SK-N-SH treated with all-trans-retinoic acid at 6 μM for 48 hours (cell line): ENCODE measurements around the gene NET1.

Experiments
- TOX ChIP-seq: fragments of 250-450 bp; sonication (Bioruptor Pico); IDR thresholded peaks from 2 replicates; pipeline ENCODE4 v1.8.0; 2021; ENCODE audit warnings: mild to moderate bottlenecking, moderate library complexity, borderline replicate concordance
- ZFP3 ChIP-seq: fragments of 250-450 bp; sonication (Bioruptor Pico); IDR thresholded peaks from 2 replicates; pipeline ENCODE4 v1.5.0; 2020; ENCODE audit warnings: mild to moderate bottlenecking, moderate library complexity
- ZFP30 ChIP-seq: fragments of 450-650 bp; formaldehyde crosslinking; IDR thresholded peaks from 2 replicates; pipeline ENCODE4 v1.5.0; 2022; ENCODE audit warnings: mild to moderate bottlenecking, moderate library complexity
- ZNF70 ChIP-seq: fragments of 450-650 bp; formaldehyde crosslinking; IDR thresholded peaks from 2 replicates; pipeline ENCODE4 v1.5.0; 2020; ENCODE audit warnings: mild to moderate bottlenecking, moderate library complexity
- TF ChIP-seq, protein P1 (sequence below): fragments of 250-450 bp; sonication (Bioruptor Pico); IDR thresholded peaks from 2 replicates; pipeline ENCODE4 v1.8.0; 2020; ENCODE audit warnings: mild to moderate bottlenecking, moderate library complexity, borderline replicate concordance
- TF ChIP-seq, protein P2 (sequence below): fragments of 250-450 bp; sonication (Bioruptor Pico); IDR thresholded peaks from 2 replicates; pipeline ENCODE4 v1.5.1; 2020; ENCODE audit warnings: low read depth, mild to moderate bottlenecking, moderate library complexity

DNA sequence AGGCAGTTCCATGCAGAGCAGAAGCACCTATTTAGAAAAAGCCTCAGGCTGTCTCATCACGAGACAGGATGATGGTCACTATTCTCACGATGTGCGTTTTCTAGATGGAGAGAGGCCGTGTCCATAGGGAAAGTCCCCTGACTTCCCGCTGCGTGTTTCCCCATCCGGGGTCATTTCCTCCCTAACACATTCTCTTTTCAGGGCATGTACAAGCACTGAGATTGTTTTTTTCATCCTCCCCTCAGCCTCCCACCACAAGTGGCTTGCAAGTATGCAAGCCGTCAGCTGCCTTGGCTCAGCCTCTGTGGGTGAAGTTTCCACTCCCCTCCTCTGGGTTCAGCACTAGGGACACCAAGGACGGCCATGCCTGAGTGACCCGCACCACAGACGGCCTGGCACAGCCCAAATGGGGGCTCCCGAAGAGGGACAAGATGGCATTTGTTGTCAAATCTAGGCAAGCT is 89.7 kb downstream of the NET1 start:
- no peak for TF ChIP-seq TOX (CRISPR knock-in tag)
- TF ChIP-seq, protein P1, sequence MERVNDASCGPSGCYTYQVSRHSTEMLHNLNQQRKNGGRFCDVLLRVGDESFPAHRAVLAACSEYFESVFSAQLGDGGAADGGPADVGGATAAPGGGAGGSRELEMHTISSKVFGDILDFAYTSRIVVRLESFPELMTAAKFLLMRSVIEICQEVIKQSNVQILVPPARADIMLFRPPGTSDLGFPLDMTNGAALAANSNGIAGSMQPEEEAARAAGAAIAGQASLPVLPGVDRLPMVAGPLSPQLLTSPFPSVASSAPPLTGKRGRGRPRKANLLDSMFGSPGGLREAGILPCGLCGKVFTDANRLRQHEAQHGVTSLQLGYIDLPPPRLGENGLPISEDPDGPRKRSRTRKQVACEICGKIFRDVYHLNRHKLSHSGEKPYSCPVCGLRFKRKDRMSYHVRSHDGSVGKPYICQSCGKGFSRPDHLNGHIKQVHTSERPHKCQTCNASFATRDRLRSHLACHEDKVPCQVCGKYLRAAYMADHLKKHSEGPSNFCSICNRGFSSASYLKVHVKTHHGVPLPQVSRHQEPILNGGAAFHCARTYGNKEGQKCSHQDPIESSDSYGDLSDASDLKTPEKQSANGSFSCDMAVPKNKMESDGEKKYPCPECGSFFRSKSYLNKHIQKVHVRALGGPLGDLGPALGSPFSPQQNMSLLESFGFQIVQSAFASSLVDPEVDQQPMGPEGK (CRISPR knock-in tag), result no peak
- no peak for TF ChIP-seq ZFP3
- TF ChIP-seq, protein P2, sequence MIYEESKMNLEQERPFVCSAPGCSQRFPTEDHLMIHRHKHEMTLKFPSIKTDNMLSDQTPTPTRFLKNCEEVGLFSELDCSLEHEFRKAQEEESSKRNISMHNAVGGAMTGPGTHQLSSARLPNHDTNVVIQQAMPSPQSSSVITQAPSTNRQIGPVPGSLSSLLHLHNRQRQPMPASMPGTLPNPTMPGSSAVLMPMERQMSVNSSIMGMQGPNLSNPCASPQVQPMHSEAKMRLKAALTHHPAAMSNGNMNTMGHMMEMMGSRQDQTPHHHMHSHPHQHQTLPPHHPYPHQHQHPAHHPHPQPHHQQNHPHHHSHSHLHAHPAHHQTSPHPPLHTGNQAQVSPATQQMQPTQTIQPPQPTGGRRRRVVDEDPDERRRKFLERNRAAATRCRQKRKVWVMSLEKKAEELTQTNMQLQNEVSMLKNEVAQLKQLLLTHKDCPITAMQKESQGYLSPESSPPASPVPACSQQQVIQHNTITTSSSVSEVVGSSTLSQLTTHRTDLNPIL (CRISPR knock-in tag), result no peak
- no peak for TF ChIP-seq ZNF70
- TF ChIP-seq ZFP30, result no peak
